A549 (cell line): ENCODE measurements around the gene ELANE. TPM values are rescaled to one million over a fixed set of nuclear protein-coding genes. Genes with fewer than 3 reads are reported as not detected.

Source experiments
- ATAC-seq, 2 experiments: fragments of 200-7000 bp in 1 of 2; fragments of >200 bp in 1 of 2; cut with Nextera tagmentation in 1 of 2; cut with Tn5 transposase in 1 of 2; 3 replicates each; pipeline versions ENCODE4 v1.8.0 to v1.9.1; 2018 to 2020; ENCODE audit warnings: mild to moderate bottlenecking in 1 of 2, moderate library complexity in 1 of 2
- CTCF ChIA-PET: fragments of 300-600 bp; sonication (Branson Sonifier 250); formaldehyde crosslinking; extraction: SDS; loops from one replicate; lab custom pipeline; 2021; ENCODE audit warnings: antibody characterized with exemption, inconsistent platforms; lab: Yijun Ruan, JAX
- POLR2A ChIA-PET: fragments of 350-600 bp; formaldehyde crosslinking; extraction: SDS; loops from one replicate; lab custom pipeline; 2021; ENCODE audit warnings: antibody characterized with exemption, inconsistent platforms; lab: Yijun Ruan, JAX
- DNase-seq, 2 experiments: peaks; one replicate each; pipeline versions ENCODE4 v3.0.0 to v3.0.0-alpha.2; 2011 to 2016; ENCODE audit warnings: low read depth in 1 of 2, low spot score in 1 of 2
- FAIRE-seq: peaks from 2 replicates; lab custom pipeline; 2011; peaks lifted over from hg19 to GRCh38; lab: Jason Lieb, UNC
- H3K27ac ChIP-seq, 2 experiments: fragments of >200 bp; sonication (Bioruptor Twin); formaldehyde crosslinking; 3 replicates each; pipeline ENCODE4 v1.5.1; 2016 to 2017
- H3K4me1 ChIP-seq: fragments of >200 bp; sonication (Bioruptor Twin); formaldehyde crosslinking; 3 replicates; pipeline ENCODE4 v1.6.1; 2016
- H3K4me2 ChIP-seq: fragments of >200 bp; sonication (Bioruptor Twin); formaldehyde crosslinking; 3 replicates; pipeline ENCODE4 v1.6.1; 2016
- H3K4me3 ChIP-seq: fragments of >200 bp; sonication (Bioruptor Twin); formaldehyde crosslinking; 3 replicates; pipeline ENCODE4 v1.5.1; 2016
- H3K9me3 ChIP-seq: fragments of >200 bp; sonication (Bioruptor Twin); formaldehyde crosslinking; 3 replicates; pipeline ENCODE4 v1.6.1; 2016
- BHLHE40 ChIP-seq: IDR thresholded peaks from 2 replicates; pipeline ENCODE4 v1.6.1; 2012; ENCODE audit warnings: low read depth, low read length, inconsistent platforms
- CBX2 ChIP-seq: fragments of 200-600 bp; sonication (generic); IDR thresholded peaks from 2 replicates; pipeline ENCODE4 v1.6.1; 2016; ENCODE audit warnings: low read depth, mild to moderate bottlenecking, borderline replicate concordance
- CEBPB ChIP-seq, 2 experiments: fragments of >200 bp in 1 of 2; sonication (Bioruptor Twin) in 1 of 2; formaldehyde crosslinking in 1 of 2; IDR thresholded peaks; 2 replicates each; pipeline ENCODE4 v1.6.1; 2012 to 2016
- CTCF ChIP-seq: fragments of >200 bp; sonication (Bioruptor Twin); formaldehyde crosslinking; IDR thresholded peaks from 3 replicates; pipeline ENCODE4 v1.5.1; 2016
- EHF ChIP-seq: fragments of 250-450 bp; sonication (Bioruptor Pico); IDR thresholded peaks from 2 replicates; pipeline ENCODE4 v1.5.0; 2020; ENCODE audit warnings: mild to moderate bottlenecking
- FOSL2 ChIP-seq, 2 experiments: fragments of 450-650 bp in 1 of 2; fragments of >200 bp in 1 of 2; sonication (Bioruptor Twin) in 1 of 2; formaldehyde crosslinking; IDR thresholded peaks; 2 replicates each; pipeline versions ENCODE4 v1.5.0 to v1.6.1; 2016 to 2020; ENCODE audit warnings: mild to moderate bottlenecking in 1 of 2, moderate library complexity in 1 of 2
- FOXS1 ChIP-seq: fragments of 250-450 bp; sonication (Bioruptor Pico); IDR thresholded peaks from 2 replicates; pipeline ENCODE4 v1.5.0; 2020; ENCODE audit warnings: mild to moderate bottlenecking, moderate library complexity
- HEYL ChIP-seq: fragments of 250-450 bp; sonication (Bioruptor Pico); IDR thresholded peaks from 2 replicates; pipeline ENCODE4 v1.8.0; 2021; ENCODE audit warnings: mild to moderate bottlenecking, moderate library complexity
- HMGXB4 ChIP-seq: fragments of 250-450 bp; sonication (Bioruptor Pico); IDR thresholded peaks from 2 replicates; pipeline ENCODE4 v1.5.0; 2021; ENCODE audit warnings: mild to moderate bottlenecking, moderate library complexity, borderline replicate concordance
- HOXA7 ChIP-seq: fragments of 250-450 bp; sonication (Bioruptor Pico); IDR thresholded peaks from 2 replicates; pipeline ENCODE4 v1.5.0; 2020; ENCODE audit warnings: mild to moderate bottlenecking, moderate library complexity
- HOXB13 ChIP-seq: fragments of 250-450 bp; sonication (Bioruptor Pico); IDR thresholded peaks from 2 replicates; pipeline ENCODE4 v1.5.0; 2020; ENCODE audit warnings: low read depth, mild to moderate bottlenecking, moderate library complexity
- HOXB5 ChIP-seq: fragments of 250-450 bp; sonication (Bioruptor Pico); IDR thresholded peaks from 2 replicates; pipeline ENCODE4 v1.5.0; 2020; ENCODE audit warnings: mild to moderate bottlenecking, moderate library complexity
- JUN ChIP-seq, 2 experiments: fragments of >200 bp; sonication (Bioruptor Twin); formaldehyde crosslinking; IDR thresholded peaks; 2 replicates in 1 of 2; 3 replicates in 1 of 2; pipeline ENCODE4 v1.6.1; 2016 to 2017
- KDM5A ChIP-seq: fragments of 200-600 bp; sonication (generic); IDR thresholded peaks from 2 replicates; pipeline ENCODE4 v1.6.1; 2016; ENCODE audit warnings: antibody characterized with exemption, mild to moderate bottlenecking
- MAX ChIP-seq: IDR thresholded peaks from 2 replicates; pipeline ENCODE4 v1.6.1; 2012
- MAZ ChIP-seq: fragments of 150-350 bp; IDR thresholded peaks from 2 replicates; pipeline ENCODE4 v1.6.1; 2014; ENCODE audit warnings: antibody characterized with exemption, low read depth, low read length, borderline replicate concordance
- PHF8 ChIP-seq: fragments of 200-600 bp; sonication (generic); IDR thresholded peaks from 2 replicates; pipeline ENCODE4 v1.6.1; 2016; ENCODE audit warnings: low read depth, mild to moderate bottlenecking, antibody characterized with exemption, moderate library complexity, borderline replicate concordance
- RAD21 ChIP-seq, 2 experiments: fragments of >200 bp in 1 of 2; sonication (Bioruptor Twin) in 1 of 2; formaldehyde crosslinking in 1 of 2; IDR thresholded peaks in 1 of 2; conservative IDR thresholded peaks in 1 of 2; 2 replicates in 1 of 2; 3 replicates in 1 of 2; pipeline ENCODE4 v1.6.1; 2012 to 2018; ENCODE audit warnings: inconsistent platforms in 1 of 2
- RARB ChIP-seq: fragments of 250-450 bp; sonication (Bioruptor Pico); IDR thresholded peaks from 2 replicates; pipeline ENCODE4 v1.8.0; 2021; ENCODE audit warnings: mild to moderate bottlenecking, moderate library complexity
- RCOR1 ChIP-seq: fragments of 150-350 bp; IDR thresholded peaks from 2 replicates; pipeline ENCODE4 v1.6.1; 2014; ENCODE audit warnings: antibody characterized with exemption, low read length, low read depth
- RFX5 ChIP-seq: fragments of 450-650 bp; IDR thresholded peaks from 2 replicates; pipeline ENCODE4 v1.7.1; 2014; ENCODE audit warnings: antibody characterized with exemption, mild to moderate bottlenecking, moderate library complexity
- RNF2 ChIP-seq: fragments of 200-600 bp; sonication (generic); IDR thresholded peaks from 2 replicates; pipeline ENCODE4 v1.6.1; 2016; ENCODE audit warnings: low read depth, mild to moderate bottlenecking, antibody characterized with exemption, moderate library complexity, borderline replicate concordance
- TP53 ChIP-seq: fragments of 250-450 bp; sonication (Bioruptor Pico); IDR thresholded peaks from 2 replicates; pipeline ENCODE4 v1.5.0; 2021; ENCODE audit warnings: mild to moderate bottlenecking, moderate library complexity
- USF2 ChIP-seq: fragments of 450-650 bp; IDR thresholded peaks from 2 replicates; pipeline ENCODE4 v1.6.1; 2014; ENCODE audit warnings: antibody characterized with exemption
- ZNF302 ChIP-seq: fragments of 250-450 bp; sonication (Bioruptor Pico); IDR thresholded peaks from 2 replicates; pipeline ENCODE4 v1.9.0; 2021; ENCODE audit warnings: inconsistent platforms, mild to moderate bottlenecking, moderate library complexity
- ZSCAN20 ChIP-seq: fragments of 250-450 bp; sonication (Bioruptor Pico); IDR thresholded peaks from 2 replicates; pipeline ENCODE4 v1.8.0; 2022; ENCODE audit warnings: mild to moderate bottlenecking, moderate library complexity
- WGBS: methylation state at CpG from one replicate; pipeline ENCODE4 v1.1.6; 2017; ENCODE audit errors: missing lambda C conversion rate; 5-methylcytosine and 5-hydroxymethylcytosine counted together
- polyA plus RNA-seq, 4 experiments: library from polyadenylated mRNA; depleted of rRNA in 3 of 4; stranded (reverse); fragments of >200 nt; fragmentation: RNase III in 1 of 4; extraction: RNeasy Plus Mini Kit Qiagen cat#74134 plus additional on column Dnase treatment in 1 of 4; gene quantifications; 2 replicates in 3 of 4; 3 replicates in 1 of 4; pipeline ENCODE4 v1.2.3, GENCODE V29; 2011 to 2017
- TF ChIP-seq, protein P1 (sequence below): fragments of 150-350 bp; IDR thresholded peaks from 2 replicates; pipeline ENCODE4 v1.6.1; 2014; ENCODE audit warnings: low read depth, mild to moderate bottlenecking, low read length
- TF ChIP-seq, protein P2 (sequence below): fragments of >200 bp; sonication (Bioruptor Twin); formaldehyde crosslinking; IDR thresholded peaks from 3 replicates; pipeline ENCODE4 v1.6.1; 2016

Gene ELANE
- polyA plus RNA-seq, 2 of the 4 experiments (the other 2 are of a cell fraction) = 0.15 to 0.35 TPM

DNA sequence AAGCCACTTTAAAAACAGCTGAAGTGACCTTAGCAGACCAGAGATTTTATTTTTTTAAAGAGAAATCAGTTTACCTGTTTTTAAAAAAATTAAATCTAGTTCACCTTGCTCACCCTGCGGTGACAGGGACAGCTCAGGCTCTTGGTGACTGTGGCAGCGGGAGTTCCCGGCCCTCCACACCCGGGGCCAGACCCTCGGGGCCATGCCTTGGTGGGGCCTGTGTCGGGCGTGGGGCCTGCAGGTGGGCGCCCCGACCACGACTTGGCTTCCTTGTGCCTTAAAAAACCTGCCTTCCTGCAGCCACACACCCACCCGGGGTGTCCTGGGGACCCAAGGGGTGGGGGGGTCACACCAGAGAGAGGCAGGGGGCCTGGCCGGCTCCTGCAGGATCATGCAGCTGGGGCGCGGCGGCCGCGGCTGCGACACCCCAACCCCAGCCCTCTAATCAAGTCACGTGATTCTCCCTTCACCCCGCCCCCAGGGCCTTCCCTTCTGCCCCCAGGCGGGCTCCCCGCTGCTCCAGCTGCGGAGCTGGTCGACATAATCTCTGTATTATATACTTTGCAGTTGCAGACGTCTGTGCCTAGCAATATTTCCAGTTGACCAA is 41.1 kb upstream of the ELANE start:
- no peak for DNase-seq
- Histone ChIP-seq H3K4me3 (no peak overlapping the region), H3K27ac (no peak overlapping the region)
- CTCF ChIA-PET = no interaction called here
- TF ChIP-seq RCOR1 = no peak
- TF ChIP-seq MAX = no peak
- no peak for TF ChIP-seq RARB (CRISPR knock-in tag)
- no peak for TF ChIP-seq HEYL (CRISPR knock-in tag)
- no peak for TF ChIP-seq BHLHE40
- no peak for TF ChIP-seq EHF (CRISPR knock-in tag)
- no peak for TF ChIP-seq ZSCAN20 (CRISPR knock-in tag)
- no peak for TF ChIP-seq CEBPB (IDR thresholded peaks at IDR 0.05)
- no peak for TF ChIP-seq FOXS1
- no peak for TF ChIP-seq USF2
- TF ChIP-seq HMGXB4 = no peak
- no peak for TF ChIP-seq PHF8
- TF ChIP-seq, all 56 proteins: peak for 0
- no peak for FAIRE-seq
- 88% methylated on average over 23 of the region's 25 CpGs for WGBS
- ATAC-seq = no peak
- no peaks in the 10 kb centered on the region for H3K4me1 ChIP-seq
- POLR2A ChIA-PET = no interaction called here
- H3K4me2 ChIP-seq = no peak overlapping the region
- no peaks in the 10 kb centered on the region for H3K9me3 ChIP-seq

DNA sequence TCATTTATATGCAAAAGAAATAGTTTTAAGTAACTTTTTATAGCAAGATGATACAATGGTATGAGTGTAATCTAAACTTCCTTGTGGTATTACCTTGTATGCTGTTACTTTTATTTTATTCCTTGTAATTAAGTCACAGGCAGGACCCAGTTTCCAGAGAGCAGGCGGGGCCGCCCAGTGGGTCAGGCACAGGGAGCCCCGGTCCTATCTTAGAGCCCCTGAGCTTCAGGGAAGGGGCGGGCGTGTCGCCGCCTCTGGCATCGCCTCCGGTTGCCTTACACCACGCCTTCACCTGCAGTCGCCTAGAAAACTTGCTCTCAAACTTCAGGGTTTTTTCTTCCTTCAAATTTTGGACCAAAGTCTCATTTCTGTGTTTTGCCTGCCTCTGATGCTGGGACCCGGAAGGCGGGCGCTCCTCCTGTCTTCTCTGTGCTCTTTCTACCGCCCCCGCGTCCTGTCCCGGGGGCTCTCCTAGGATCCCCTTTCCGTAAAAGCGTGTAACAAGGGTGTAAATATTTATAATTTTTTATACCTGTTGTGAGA is 40.5 kb upstream of the ELANE start:
- 89% methylated on average over 20 of the region's 20 CpGs for WGBS
- no peaks in the 10 kb centered on the region for H3K4me1 ChIP-seq
- TF ChIP-seq FOSL2 (IDR thresholded peaks at IDR 0.05) (no peak), FOSL2 (CRISPR knock-in tag; IDR thresholded peaks at IDR 0.05) (no peak), HOXA7 (no peak), MAX (no peak), HEYL (CRISPR knock-in tag) (no peak), JUN (IDR thresholded peaks at IDR 0.05) (no peak), MAZ (no peak), RAD21 (conservative IDR thresholded peaks at IDR 0.05 in 1 of 2, IDR thresholded peaks at IDR 0.05 in 1 of 2) (no peak), HOXB13 (CRISPR knock-in tag) (no peak), CTCF (no peak), RNF2 (no peak), CBX2 (no peak), PHF8 (no peak), RFX5 (no peak), HOXB5 (no peak), KDM5A (no peak), TP53 (CRISPR knock-in tag) (no peak), ZNF302 (CRISPR knock-in tag) (no peak)
- TF ChIP-seq, protein P1, sequence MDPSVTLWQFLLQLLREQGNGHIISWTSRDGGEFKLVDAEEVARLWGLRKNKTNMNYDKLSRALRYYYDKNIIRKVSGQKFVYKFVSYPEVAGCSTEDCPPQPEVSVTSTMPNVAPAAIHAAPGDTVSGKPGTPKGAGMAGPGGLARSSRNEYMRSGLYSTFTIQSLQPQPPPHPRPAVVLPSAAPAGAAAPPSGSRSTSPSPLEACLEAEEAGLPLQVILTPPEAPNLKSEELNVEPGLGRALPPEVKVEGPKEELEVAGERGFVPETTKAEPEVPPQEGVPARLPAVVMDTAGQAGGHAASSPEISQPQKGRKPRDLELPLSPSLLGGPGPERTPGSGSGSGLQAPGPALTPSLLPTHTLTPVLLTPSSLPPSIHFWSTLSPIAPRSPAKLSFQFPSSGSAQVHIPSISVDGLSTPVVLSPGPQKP = no peak
- TF ChIP-seq, protein P2, sequence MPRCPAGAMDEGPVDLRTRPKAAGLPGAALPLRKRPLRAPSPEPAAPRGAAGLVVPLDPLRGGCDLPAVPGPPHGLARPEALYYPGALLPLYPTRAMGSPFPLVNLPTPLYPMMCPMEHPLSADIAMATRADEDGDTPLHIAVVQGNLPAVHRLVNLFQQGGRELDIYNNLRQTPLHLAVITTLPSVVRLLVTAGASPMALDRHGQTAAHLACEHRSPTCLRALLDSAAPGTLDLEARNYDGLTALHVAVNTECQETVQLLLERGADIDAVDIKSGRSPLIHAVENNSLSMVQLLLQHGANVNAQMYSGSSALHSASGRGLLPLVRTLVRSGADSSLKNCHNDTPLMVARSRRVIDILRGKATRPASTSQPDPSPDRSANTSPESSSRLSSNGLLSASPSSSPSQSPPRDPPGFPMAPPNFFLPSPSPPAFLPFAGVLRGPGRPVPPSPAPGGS = no peak
- TF ChIP-seq, all 56 proteins: peak for 0
- DNase-seq (no peak), FAIRE-seq (no peak), ATAC-seq (no peak)
- no peaks in the 10 kb centered on the region for H3K9me3 ChIP-seq
- H3K4me3 ChIP-seq = no peak overlapping the region
- no peak overlapping the region for H3K27ac ChIP-seq
- no peak overlapping the region for H3K4me2 ChIP-seq
- ChIA-PET POLR2A (no interaction called here), CTCF (no interaction called here)
